Bronchus fibroblast of lung (primary cell): Measurements from ENCODE around the gene IRX6. TPM values are rescaled to one million over a fixed set of nuclear protein-coding genes. Genes with fewer than 3 reads are reported as not detected.

Experiments used
- total RNA-seq: library from RNA; depleted of rRNA; stranded (reverse); fragments of >200 nt; gene quantifications from 2 replicates; pipeline ENCODE4 v1.2.3, GENCODE V29; 2015

IRX6 gene
- not detected in 2 replicates for total RNA-seq

GRCh38 chr16:55323637-55324271, at the start of gene IRX6:
Gene IRX6, plus strand, starts transcription at chr16:55324203. Its CDS starts 889 bp downstream, at chr16:55325092.

Other genes starting within 250 kb of the IRX6 start
- 99.7 and 101 TPM in 2 replicates for gene MMP2, start 155.0 kb downstream of the IRX6 start, total RNA-seq
- 2.2 and 2.4 TPM in 2 replicates for gene LPCAT2, start 184.9 kb downstream of the IRX6 start, total RNA-seq
- not detected in 2 replicates for gene CAPNS2, start 242.5 kb downstream of the IRX6 start, total RNA-seq